Lung (tissue), 12 donors: ENCODE results near the gene ITGB7. TPM values are rescaled to one million over a fixed set of nuclear protein-coding genes. Genes with fewer than 3 reads are reported as not detected.

Experiments used
- ATAC-seq: fragments of 200-7000 bp; cut with Tn5 transposase; one replicate; pipeline ENCODE4 v1.9.1; 2020; ENCODE audit warnings: moderate number of reproducible peaks; ENCODE audit not compliant: insufficient read depth, low FRiP score
- DNase-seq, 3 donors: peaks; one replicate each; pipeline ENCODE4 v3.0.0-alpha.2; 2013 to 2017
- H3K27ac ChIP-seq, 2 donors: one replicate each; pipeline ENCODE4 v1.5.1; 2013; ENCODE audit warnings: mild to moderate bottlenecking in 2 of 2, moderate library complexity in 2 of 2, control low read depth in 1 of 2, inconsistent platforms in 1 of 2, low read depth in 1 of 2, low read length in 1 of 2
- H3K27me3 ChIP-seq, 3 donors: one replicate each; pipeline ENCODE4 v1.5.1; 2013; ENCODE audit warnings: low read length in 2 of 3; ENCODE audit not compliant: control insufficient read depth in 3 of 3, insufficient read depth in 3 of 3
- H3K36me3 ChIP-seq, 4 donors: one replicate each; pipeline ENCODE4 v1.5.1; 2013; ENCODE audit warnings: low read length in 4 of 4, mild to moderate bottlenecking in 1 of 4, moderate library complexity in 1 of 4; ENCODE audit not compliant: control insufficient read depth in 4 of 4, insufficient read depth in 4 of 4
- H3K4me1 ChIP-seq, 5 donors: one replicate each; pipeline ENCODE4 v1.5.1; 2013; ENCODE audit warnings: low read length in 5 of 5, mild to moderate bottlenecking in 2 of 5, moderate library complexity in 1 of 5; ENCODE audit not compliant: control insufficient read depth in 5 of 5, insufficient read depth in 5 of 5
- H3K4me3 ChIP-seq: one replicate; pipeline ENCODE4 v1.5.1; 2013; ENCODE audit warnings: mild to moderate bottlenecking, control low read depth, moderate library complexity
- H3K9ac ChIP-seq, 2 donors: one replicate each; pipeline ENCODE4 v1.5.1; 2013; ENCODE audit warnings: low read length in 2 of 2, control low read depth in 1 of 2; ENCODE audit not compliant: insufficient read depth in 1 of 2
- H3K9me3 ChIP-seq, 4 donors: one replicate each; pipeline ENCODE4 v1.5.1; 2013; ENCODE audit warnings: low read length in 3 of 4, mild to moderate bottlenecking in 1 of 4, moderate library complexity in 1 of 4; ENCODE audit not compliant: control insufficient read depth in 4 of 4, insufficient read depth in 3 of 4
- WGBS, 2 donors: extraction: QIAGEN DNeasy Blood & Tissue Kit; methylation state at CpG; one replicate each; pipeline ENCODE4 v1.1.7; 2013; 5-methylcytosine and 5-hydroxymethylcytosine counted together
- polyA plus RNA-seq, 2 donors: library from polyadenylated mRNA; stranded (reverse); fragments of 200-250 nt; gene quantifications; one replicate each; pipeline ENCODE4 v1.2.1, GENCODE V29; 2013
- total RNA-seq, 2 donors: library from RNA; depleted of rRNA in 1 of 2; stranded (reverse); fragments of >200 nt in 1 of 2; gene quantifications; one replicate each; pipeline ENCODE4 v1.2.1, GENCODE V29; 2014 to 2021
- TF ChIP-seq, protein P1 (sequence below): IDR thresholded peaks from 2 replicates; pipeline ENCODE4 v1.5.1; 2012; ENCODE audit warnings: mild to moderate bottlenecking; ENCODE audit errors: control extremely low read depth, extremely low read depth
- donor health status: control.
- donor health status: control.
- donor health status: Bipolar disorder and iron deficiency.
- donor health status: healthy.
- donor health status: DM: yes; HTN: yes; CAD: no.

The ITGB7 gene
- total and polyA plus RNA-seq, 4 donors = 2.3 to 7.9 (median 5.0) TPM

DNA sequence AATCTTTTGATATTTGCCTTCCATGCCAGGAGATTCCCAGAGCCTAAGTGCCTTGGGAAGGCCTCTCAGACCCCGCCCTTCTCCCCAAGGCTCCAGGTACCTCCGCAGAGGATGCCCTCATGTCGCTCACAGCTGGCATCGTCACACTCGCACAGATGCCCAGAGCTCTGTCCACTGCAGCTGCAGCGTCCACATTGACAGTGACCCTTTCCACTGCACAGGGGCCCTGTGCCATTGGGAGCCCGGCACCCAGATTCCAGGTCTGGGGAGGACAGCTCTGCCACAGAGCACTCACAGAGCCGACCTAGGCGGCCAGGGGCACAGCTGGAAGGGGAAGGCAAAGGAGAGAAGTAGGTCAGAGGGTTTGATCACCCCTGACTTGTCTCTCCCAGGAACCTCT, 14.0 kb downstream of the ITGB7 start:
- Histone ChIP-seq H3K27ac (no peak overlapping the region), H3K4me3 (no peak overlapping the region), H3K9ac (no peak overlapping the region), H3K36me3 (peaks cover 2 to 17% (median 5%) of the 10 kb centered on the region in 4 donors), H3K27me3 (no peaks in the 10 kb centered on the region), H3K9me3 (no peaks in the 10 kb centered on the region), H3K4me1 (peaks cover 0 to 9% (median 0%) of the 10 kb centered on the region in 5 donors)
- ATAC-seq = no peak
- TF ChIP-seq, protein P1, sequence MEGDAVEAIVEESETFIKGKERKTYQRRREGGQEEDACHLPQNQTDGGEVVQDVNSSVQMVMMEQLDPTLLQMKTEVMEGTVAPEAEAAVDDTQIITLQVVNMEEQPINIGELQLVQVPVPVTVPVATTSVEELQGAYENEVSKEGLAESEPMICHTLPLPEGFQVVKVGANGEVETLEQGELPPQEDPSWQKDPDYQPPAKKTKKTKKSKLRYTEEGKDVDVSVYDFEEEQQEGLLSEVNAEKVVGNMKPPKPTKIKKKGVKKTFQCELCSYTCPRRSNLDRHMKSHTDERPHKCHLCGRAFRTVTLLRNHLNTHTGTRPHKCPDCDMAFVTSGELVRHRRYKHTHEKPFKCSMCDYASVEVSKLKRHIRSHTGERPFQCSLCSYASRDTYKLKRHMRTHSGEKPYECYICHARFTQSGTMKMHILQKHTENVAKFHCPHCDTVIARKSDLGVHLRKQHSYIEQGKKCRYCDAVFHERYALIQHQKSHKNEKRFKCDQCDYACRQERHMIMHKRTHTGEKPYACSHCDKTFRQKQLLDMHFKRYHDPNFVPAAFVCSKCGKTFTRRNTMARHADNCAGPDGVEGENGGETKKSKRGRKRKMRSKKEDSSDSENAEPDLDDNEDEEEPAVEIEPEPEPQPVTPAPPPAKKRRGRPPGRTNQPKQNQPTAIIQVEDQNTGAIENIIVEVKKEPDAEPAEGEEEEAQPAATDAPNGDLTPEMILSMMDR = no peak
- DNase-seq = no peak
- WGBS, 2 donors = 91 to 93% methylated on average over 9 of the region's 9 CpGs

DNA sequence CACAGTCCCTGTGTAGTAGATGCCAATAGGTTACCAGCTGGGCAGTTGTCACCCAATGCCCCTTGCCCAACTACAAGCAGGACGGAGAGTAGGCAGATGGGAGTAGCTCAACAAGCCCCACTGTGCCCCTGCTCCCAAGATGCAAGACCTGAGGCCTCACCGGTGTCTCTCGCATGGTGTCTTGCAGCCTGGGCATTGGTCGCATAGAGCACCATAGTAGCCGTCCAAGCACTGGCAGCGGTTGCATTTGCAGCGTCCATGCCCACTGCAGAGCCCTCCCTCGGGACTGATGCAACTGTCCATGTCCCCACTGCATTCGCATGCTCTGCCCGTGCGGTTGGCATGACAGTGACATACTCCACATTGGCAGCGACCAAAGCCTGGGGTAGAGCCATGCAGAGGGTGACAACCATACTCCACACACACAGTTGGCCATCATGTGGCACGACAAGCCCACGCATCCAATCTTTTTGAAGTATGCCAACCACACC, 14.5 kb downstream of the ITGB7 start:
- WGBS, 2 donors = 92 to 97% methylated on average over 14 of the region's 14 CpGs
- H3K9ac ChIP-seq = no peak overlapping the region
- H3K4me1 ChIP-seq = peaks cover 0 to 6% (median 0%) of the 10 kb centered on the region in 5 donors
- ATAC-seq (no peak), DNase-seq (no peak)
- H3K27me3 ChIP-seq = no peaks in the 10 kb centered on the region
- H3K9me3 ChIP-seq = no peaks in the 10 kb centered on the region
- H3K36me3 ChIP-seq = peaks cover 4 to 22% (median 8%) of the 10 kb centered on the region in 4 donors
- no peak overlapping the region for H3K4me3 ChIP-seq
- TF ChIP-seq, protein P1 = no peak
- no peak overlapping the region for H3K27ac ChIP-seq

DNA sequence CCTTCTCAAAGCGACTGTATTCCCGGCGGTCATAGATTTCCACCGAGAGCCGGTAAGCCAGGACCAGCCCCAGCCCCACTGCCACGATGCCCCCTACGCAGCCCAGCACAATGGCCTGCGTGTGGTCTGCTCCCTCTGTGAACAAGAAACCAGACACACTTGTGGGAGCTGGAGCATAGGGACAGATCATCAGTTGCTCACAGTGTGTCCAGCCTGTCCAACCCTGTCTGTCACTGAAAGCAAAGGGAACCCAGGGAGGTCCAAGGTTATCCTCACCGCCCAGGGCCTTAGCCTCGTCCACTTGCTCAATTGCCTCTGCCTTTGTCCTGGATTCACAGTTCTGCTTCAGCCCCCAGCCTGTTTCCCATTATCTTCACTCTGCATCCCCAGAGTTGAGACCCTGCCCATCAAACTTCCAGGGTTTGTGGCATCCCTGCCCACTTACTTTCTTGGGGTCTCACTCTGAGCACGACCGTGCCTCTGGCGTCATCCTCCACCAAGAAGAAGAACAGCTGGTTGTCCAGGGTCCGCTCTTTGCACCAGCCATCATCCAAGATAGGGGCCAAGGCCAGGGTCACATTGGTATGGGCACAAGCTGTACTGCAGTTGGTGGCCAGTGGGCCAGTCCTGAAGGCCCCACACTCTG, 15.0 kb downstream of the ITGB7 start:
- ATAC-seq = no peak
- H3K36me3 ChIP-seq = peaks cover 4 to 27% (median 13%) of the 10 kb centered on the region in 4 donors
- DNase-seq = no peak

More for the DNA sequence above, 15.0 kb downstream of the ITGB7 start:
- Histone ChIP-seq H3K27ac (no peak overlapping the region), H3K27me3 (no peaks in the 10 kb centered on the region), H3K9ac (no peak overlapping the region), H3K9me3 (no peaks in the 10 kb centered on the region), H3K4me3 (no peak overlapping the region), H3K4me1 (peaks cover 0 to 3% (median 0%) of the 10 kb centered on the region in 5 donors)
- WGBS, 2 donors = 89 to 92% methylated on average over 14 of the region's 14 CpGs
- TF ChIP-seq, protein P1 = no peak
